Lower leg skin (tissue), 3 donors: ENCODE results near the gene IL6R.

ENCODE experiments used
- POLR2A ChIP-seq, 2 donors: fragments of 450-650 bp; IDR thresholded peaks; one replicate each; pipeline ENCODE4 v1.6.1; 2016 to 2017; ENCODE audit warnings: antibody characterized with exemption in 2 of 2, mild to moderate bottlenecking in 1 of 2, moderate library complexity in 1 of 2
- TF ChIP-seq, protein P1 (sequence below), 3 donors: fragments of 450-650 bp; IDR thresholded peaks; one replicate each; pipeline ENCODE4 v1.5.1; 2016; ENCODE audit warnings: antibody characterized with exemption in 3 of 3, mild to moderate bottlenecking in 3 of 3, moderate library complexity in 2 of 3

DNA sequence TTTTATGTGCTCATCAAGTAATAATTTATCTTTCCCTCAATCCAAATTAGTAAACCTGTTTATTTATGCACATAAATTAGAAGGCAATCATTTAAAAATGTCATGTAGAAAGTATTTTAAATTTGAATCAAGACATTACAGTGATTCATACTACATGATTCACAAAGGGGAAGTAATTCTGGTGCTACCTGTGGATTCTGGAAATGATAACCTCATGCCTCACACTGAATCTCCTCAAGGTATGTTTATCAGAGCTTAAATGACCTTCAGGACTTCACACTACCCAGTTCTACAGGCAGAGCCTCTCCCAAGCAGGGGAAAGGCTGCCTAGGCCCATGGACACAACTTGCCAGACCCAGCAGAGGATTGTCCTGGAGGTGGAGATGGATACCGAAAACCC lies 71.6 kb downstream of the IL6R start:
- TF ChIP-seq, protein P1, sequence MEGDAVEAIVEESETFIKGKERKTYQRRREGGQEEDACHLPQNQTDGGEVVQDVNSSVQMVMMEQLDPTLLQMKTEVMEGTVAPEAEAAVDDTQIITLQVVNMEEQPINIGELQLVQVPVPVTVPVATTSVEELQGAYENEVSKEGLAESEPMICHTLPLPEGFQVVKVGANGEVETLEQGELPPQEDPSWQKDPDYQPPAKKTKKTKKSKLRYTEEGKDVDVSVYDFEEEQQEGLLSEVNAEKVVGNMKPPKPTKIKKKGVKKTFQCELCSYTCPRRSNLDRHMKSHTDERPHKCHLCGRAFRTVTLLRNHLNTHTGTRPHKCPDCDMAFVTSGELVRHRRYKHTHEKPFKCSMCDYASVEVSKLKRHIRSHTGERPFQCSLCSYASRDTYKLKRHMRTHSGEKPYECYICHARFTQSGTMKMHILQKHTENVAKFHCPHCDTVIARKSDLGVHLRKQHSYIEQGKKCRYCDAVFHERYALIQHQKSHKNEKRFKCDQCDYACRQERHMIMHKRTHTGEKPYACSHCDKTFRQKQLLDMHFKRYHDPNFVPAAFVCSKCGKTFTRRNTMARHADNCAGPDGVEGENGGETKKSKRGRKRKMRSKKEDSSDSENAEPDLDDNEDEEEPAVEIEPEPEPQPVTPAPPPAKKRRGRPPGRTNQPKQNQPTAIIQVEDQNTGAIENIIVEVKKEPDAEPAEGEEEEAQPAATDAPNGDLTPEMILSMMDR (IDR thresholded peaks at IDR 0.05): no peak
- no peak for TF ChIP-seq POLR2A (IDR thresholded peaks at IDR 0.05)
